NT2/D1 (cell line): ENCODE data around the gene ZNF580.

Experiments used
- SUZ12 ChIP-seq: IDR thresholded peaks from 2 replicates; pipeline ENCODE4 v1.6.1; 2011; ENCODE audit not compliant: insufficient read length, insufficient read depth; ENCODE audit errors: extremely low read depth
- YY1 ChIP-seq: IDR thresholded peaks from 2 replicates; pipeline ENCODE4 v1.6.1; 2011; ENCODE audit not compliant: insufficient read length, insufficient read depth
- ZNF274 ChIP-seq: IDR thresholded peaks from 2 replicates; pipeline ENCODE4 v1.6.1; 2011; ENCODE audit warnings: mild to moderate bottlenecking, low read depth, low read length

GRCh38 chr19:55599842-55600661 lies 40.8 kb upstream of the ZNF580 start, which contains the start of gene ZNF524:
- TF ChIP-seq ZNF274 (no peak), YY1 (peak; percentile 93), SUZ12 (no peak)
